Heart left ventricle (tissue), 16 donors: ENCODE measurements around the gene ATP6V1B1. TPM values are rescaled to one million over a fixed set of nuclear protein-coding genes. Genes with fewer than 3 reads are reported as not detected.

Experiments used
- ATAC-seq, 4 donors: fragments of 200-7000 bp; cut with Tn5 transposase; one replicate each; pipeline ENCODE4 v1.9.1; 2020 to 2022; ENCODE audit warnings: moderate library complexity in 4 of 4, mild to moderate bottlenecking in 3 of 4, moderate number of reproducible peaks in 1 of 4
- DNase-seq, 5 donors: peaks; one replicate each; pipeline ENCODE4 v3.0.0-alpha.2; 2020
- H3K27ac ChIP-seq, 12 donors: fragments of 200-600 bp; sonication (generic) in 4 of 12; one replicate each; pipeline versions ENCODE4 v1.5.0 to v1.8.0; 2016 to 2022; ENCODE audit warnings: mild to moderate bottlenecking in 2 of 12
- H3K27me3 ChIP-seq, 9 donors: fragments of 200-600 bp; sonication (generic) in 2 of 9; one replicate each; pipeline versions ENCODE4 v1.5.1 to v1.8.0; 2016 to 2022; ENCODE audit warnings: mild to moderate bottlenecking in 3 of 9
- H3K36me3 ChIP-seq, 9 donors: fragments of 200-600 bp; sonication (generic) in 2 of 9; one replicate each; pipeline versions ENCODE4 v1.5.0 to v1.8.0; 2018 to 2022; ENCODE audit warnings: mild to moderate bottlenecking in 2 of 9
- H3K4me1 ChIP-seq, 12 donors: fragments of 200-600 bp; sonication (generic) in 4 of 12; one replicate each; pipeline versions ENCODE4 v1.5.0 to v1.8.0; 2016 to 2022; ENCODE audit warnings: mild to moderate bottlenecking in 3 of 12
- H3K4me3 ChIP-seq, 12 donors: fragments of 200-600 bp; sonication (generic) in 4 of 12; one replicate each; pipeline versions ENCODE4 v1.5.0 to v1.8.0; 2017 to 2022; ENCODE audit warnings: mild to moderate bottlenecking in 9 of 12, moderate library complexity in 4 of 12
- H3K9me3 ChIP-seq, 12 donors: fragments of 200-600 bp; sonication (generic) in 4 of 12; one replicate each; pipeline versions ENCODE4 v1.5.0 to v1.8.0; 2016 to 2022; ENCODE audit warnings: mild to moderate bottlenecking in 1 of 12
- POLR2A ChIP-seq, 2 donors: fragments of 450-650 bp; IDR thresholded peaks; one replicate each; pipeline ENCODE4 v1.6.1; 2017; ENCODE audit warnings: antibody characterized with exemption in 2 of 2, mild to moderate bottlenecking in 2 of 2, moderate library complexity in 2 of 2
- WGBS, 4 donors: extraction: QIAGEN DNeasy Blood & Tissue Kit in 2 of 4; methylation state at CpG; one replicate each; pipeline versions ENCODE4 v1.1.5 to v1.1.7; 2013 to 2018; 5-methylcytosine and 5-hydroxymethylcytosine counted together
- intact Hi-C, 10 donors: fragments of 100-400 bp; cut with DNase I; formaldehyde crosslinking; loops; one replicate each; pipeline versions ENCODE4 v1.11.1 to v1.14.2; 2022
- polyA plus RNA-seq, 2 donors: library from polyadenylated mRNA; stranded (reverse); fragments of 200-250 nt; gene quantifications; one replicate each; pipeline ENCODE4 v1.2.3, GENCODE V29; 2013
- total RNA-seq, 9 donors: library from RNA; depleted of rRNA in 2 of 9; stranded (reverse); fragments of >200 nt in 2 of 9; fragmentation: NEBNext Ultra II Directional in 3 of 9; extraction: Animal tissue kit (Norgen Biotek cat#: 25700) in 3 of 9; gene quantifications; one replicate each; pipeline versions ENCODE4 v1.1.0 to v1.2.4, GENCODE V29; 2016 to 2023
- TF ChIP-seq, protein P1 (sequence below), 12 donors: fragments of 200-600 bp; sonication (generic) in 4 of 12; IDR thresholded peaks; one replicate each; pipeline versions ENCODE4 v1.5.0 to v1.8.0; 2018 to 2022; ENCODE audit warnings: antibody characterized with exemption in 12 of 12, mild to moderate bottlenecking in 5 of 12
- donor health status: ischemic (EF 13 %, LVEDD 7.1; RV severe dilation, severe dysfunction).
- donor health status: healthy with polysubstance abuse.
- donor health status: DM: no; HTN: yes; CAD: no.
- donor health status: DM: no; HTN: no; CAD: no.
- donor health status: ischemic (EF 25% LVEDD 6.9; RV normal size, moderate dysfunction).
- donor health status: ischemic (EF 25% LVEDD 5.7; RV mildly dilated, moderate dysfunction).
- donor health status: healthy.
- donor health status: DM: yes; HTN: yes; CAD: no.
- donor health status: ischemic (EF 35%, LVEDD 5.7; RV mildly dilated, moderate dysfunction).
- donor health status: nonischemic (EF 11% LVEDD 7.7; RV severe dilation, severe dysfunction).
- donor health status: DM: yes; HTN: yes; CAD: no.
- donor health status: PGD.
- donor health status: ischemic (EF 29% LVEDD 5.4; RV normal size, mild dysfunction).
- donor health status: nonischemic (EF 23%, LVEDD 6.1; RV moderate dilation, normal function).

ATP6V1B1 gene
- total and polyA plus RNA-seq, 11 donors, result 0.16 to 1.8 (median 0.48) TPM; not detected in 4

DNA sequence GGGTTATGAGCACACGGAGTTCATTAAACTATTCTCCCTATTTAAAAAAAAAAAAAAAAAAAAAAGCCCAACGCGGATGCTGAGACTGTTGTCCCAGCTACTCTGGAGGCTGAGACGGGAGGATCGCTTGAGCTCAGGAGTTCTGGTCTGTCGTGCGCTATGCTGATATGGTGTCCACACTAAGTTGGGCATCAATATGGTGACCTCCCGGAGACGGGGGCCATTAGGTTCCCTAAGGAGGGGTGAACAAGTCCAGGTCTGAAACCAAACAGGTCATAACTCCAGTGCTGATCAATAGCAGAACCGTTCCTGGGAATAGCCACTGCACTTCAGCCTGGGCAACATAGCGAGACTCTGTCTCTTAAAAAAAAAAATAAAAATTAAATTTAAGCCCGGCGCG, 29.8 kb downstream of the ATP6V1B1 start:
- intact Hi-C loops, result loop anchor here in 2 of 10 donors (1.0 to 2.0 kb wide), 2 partner anchors 12 to 35 kb away; no protein-coding TSS in a partner anchor

DNA sequence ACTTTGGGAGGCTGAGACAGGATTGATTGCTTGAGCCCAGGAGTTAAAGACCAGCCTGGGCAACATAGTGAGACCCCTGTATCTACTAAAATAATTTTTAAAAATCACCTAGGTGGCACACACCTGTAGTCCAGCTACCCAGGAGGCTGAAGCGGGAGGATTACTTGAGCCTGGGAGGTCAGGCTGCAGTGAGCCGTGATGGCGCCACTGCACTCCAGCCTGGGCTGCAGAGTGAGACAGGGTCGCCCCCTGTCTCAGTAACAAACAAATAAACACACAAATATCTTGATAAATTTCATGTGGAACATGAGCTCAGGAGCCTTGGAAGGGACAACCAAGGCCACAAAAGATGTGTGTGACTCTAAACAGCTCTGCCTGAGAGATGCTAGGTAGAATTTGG, 31.0 kb downstream of the ATP6V1B1 start:
- intact Hi-C loops, result no loop called here
- peaks cover 0 to 12% (median 2%) of the 10 kb centered on the region in 12 donors for H3K4me1 ChIP-seq
- peaks cover 5 to 38% (median 19%) of the 10 kb centered on the region in 9 donors for H3K27me3 ChIP-seq
- DNase-seq, result no peak
- TF ChIP-seq POLR2A (IDR thresholded peaks at IDR 0.05), result no peak
- TF ChIP-seq, protein P1, sequence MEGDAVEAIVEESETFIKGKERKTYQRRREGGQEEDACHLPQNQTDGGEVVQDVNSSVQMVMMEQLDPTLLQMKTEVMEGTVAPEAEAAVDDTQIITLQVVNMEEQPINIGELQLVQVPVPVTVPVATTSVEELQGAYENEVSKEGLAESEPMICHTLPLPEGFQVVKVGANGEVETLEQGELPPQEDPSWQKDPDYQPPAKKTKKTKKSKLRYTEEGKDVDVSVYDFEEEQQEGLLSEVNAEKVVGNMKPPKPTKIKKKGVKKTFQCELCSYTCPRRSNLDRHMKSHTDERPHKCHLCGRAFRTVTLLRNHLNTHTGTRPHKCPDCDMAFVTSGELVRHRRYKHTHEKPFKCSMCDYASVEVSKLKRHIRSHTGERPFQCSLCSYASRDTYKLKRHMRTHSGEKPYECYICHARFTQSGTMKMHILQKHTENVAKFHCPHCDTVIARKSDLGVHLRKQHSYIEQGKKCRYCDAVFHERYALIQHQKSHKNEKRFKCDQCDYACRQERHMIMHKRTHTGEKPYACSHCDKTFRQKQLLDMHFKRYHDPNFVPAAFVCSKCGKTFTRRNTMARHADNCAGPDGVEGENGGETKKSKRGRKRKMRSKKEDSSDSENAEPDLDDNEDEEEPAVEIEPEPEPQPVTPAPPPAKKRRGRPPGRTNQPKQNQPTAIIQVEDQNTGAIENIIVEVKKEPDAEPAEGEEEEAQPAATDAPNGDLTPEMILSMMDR (IDR thresholded peaks at IDR 0.05), result no peak
- no peak overlapping the region for H3K27ac ChIP-seq
- no peak overlapping the region for H3K4me3 ChIP-seq
- H3K36me3 ChIP-seq, result no peaks in the 10 kb centered on the region
- H3K9me3 ChIP-seq, result no peaks in the 10 kb centered on the region
- ATAC-seq, result no peak
- 64 to 80% (median 72%) methylated on average over 4 of the region's 4 CpGs for whole genome bisulfite sequencing, 4 donors

More for the DNA sequence above, 29.8 kb downstream of the ATP6V1B1 start:
- WGBS, 4 donors, result 69 to 73% (median 71%) methylated on average over 14 of the region's 14 CpGs
- Histone ChIP-seq H3K27me3 (peaks cover 6 to 38% (median 16%) of the 10 kb centered on the region in 9 donors), H3K4me3 (peak overlapping the region in 9 of 12 donors; percentile 15 to 60 (median 49)), H3K4me1 (peaks cover 0 to 12% (median 2%) of the 10 kb centered on the region in 12 donors), H3K9me3 (no peaks in the 10 kb centered on the region), H3K36me3 (no peaks in the 10 kb centered on the region), H3K27ac (no peak overlapping the region)
- ATAC-seq (no peak), DNase-seq (no peak)
- TF ChIP-seq, protein P1 (IDR thresholded peaks at IDR 0.05), result no peak
- TF ChIP-seq POLR2A (IDR thresholded peaks at IDR 0.05), result no peak

DNA sequence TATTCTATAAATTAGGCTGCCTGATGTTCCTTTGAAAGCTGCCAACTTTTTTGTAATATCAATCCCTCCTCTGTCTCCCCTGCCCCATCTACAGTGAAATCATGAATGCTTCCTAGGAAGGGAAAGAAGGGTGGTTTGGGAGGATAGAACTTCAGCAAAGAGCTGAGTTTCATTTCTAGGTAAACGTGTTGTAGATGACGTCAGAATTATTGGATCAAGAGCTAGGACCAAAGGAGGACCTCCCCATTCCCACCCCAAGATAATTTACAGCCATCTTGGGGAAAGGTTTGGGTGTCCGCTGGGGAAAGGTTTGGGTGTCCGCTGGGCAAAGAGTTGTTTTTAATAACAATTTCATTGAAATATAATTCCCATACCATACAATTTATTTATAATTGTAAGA, 31.5 kb downstream of the ATP6V1B1 start:
- Histone ChIP-seq H3K4me3 (no peak overlapping the region), H3K36me3 (no peaks in the 10 kb centered on the region), H3K27me3 (peaks cover 5 to 38% (median 19%) of the 10 kb centered on the region in 9 donors), H3K4me1 (peaks cover 0 to 12% (median 2%) of the 10 kb centered on the region in 12 donors), H3K27ac (no peak overlapping the region), H3K9me3 (no peaks in the 10 kb centered on the region)
- ATAC-seq (no peak), DNase-seq (no peak)
- WGBS, 4 donors, result 60 to 82% (median 74%) methylated on average over 4 of the region's 4 CpGs
- intact Hi-C loops, result no loop called here
- TF ChIP-seq, protein P1 (IDR thresholded peaks at IDR 0.05), result no peak
- TF ChIP-seq POLR2A (IDR thresholded peaks at IDR 0.05), result no peak

DNA sequence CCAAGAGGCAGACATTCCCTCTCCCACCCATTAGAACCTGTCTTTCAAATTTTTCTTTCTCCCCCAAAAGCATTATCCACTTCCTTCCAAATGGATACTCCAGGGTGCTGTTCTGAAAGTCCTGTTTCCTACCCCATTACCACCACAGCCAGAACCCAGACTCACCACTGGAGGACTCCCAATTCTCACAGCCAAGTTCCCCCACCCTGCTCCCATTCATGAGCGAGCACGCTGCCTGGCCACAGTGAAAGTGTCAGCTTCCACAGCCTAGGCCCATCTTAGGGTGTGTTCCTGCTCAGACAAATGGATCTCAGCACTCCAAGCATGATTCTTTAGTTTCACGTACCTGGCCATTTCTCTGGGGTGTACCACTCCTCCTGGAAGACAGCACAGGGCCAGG, 38.9 kb downstream of the ATP6V1B1 start:
- H3K4me1 ChIP-seq, result peaks cover 0 to 24% (median 15%) of the 10 kb centered on the region in 12 donors
- no peak overlapping the region for H3K27ac ChIP-seq
- H3K4me3 ChIP-seq, result no peak overlapping the region
- H3K9me3 ChIP-seq, result no peaks in the 10 kb centered on the region
- ATAC-seq, result no peak
- no peak for DNase-seq
- H3K27me3 ChIP-seq, result peaks cover 0 to 11% (median 0%) of the 10 kb centered on the region in 9 donors
- TF ChIP-seq, protein P1 (IDR thresholded peaks at IDR 0.05), result no peak
- no peak for TF ChIP-seq POLR2A (IDR thresholded peaks at IDR 0.05)
- intact Hi-C loops, result no loop called here
- no peaks in the 10 kb centered on the region for H3K36me3 ChIP-seq
- 87 to 95% (median 92%) methylated on average over 3 of the region's 3 CpGs for WGBS, 4 donors
